HCT116 (cell line): Measurements from ENCODE around the gene ADGRA3. TPM values are rescaled to one million over a fixed set of nuclear protein-coding genes. Genes with fewer than 3 reads are reported as not detected.

Source experiments
- ATAC-seq: fragments of 200-7000 bp; cut with Tn5 transposase; 2 replicates; pipeline ENCODE4 v1.9.1; 2020; ENCODE audit warnings: mild to moderate bottlenecking, moderate library complexity
- BruUV-seq: library from RNA; stranded (reverse); fragments of 400-500 nt; replicated peaks from 2 replicates; lab custom pipeline; 2021; lab: Mats Ljungman, UMichigan
- CTCF ChIA-PET: fragments of 300-600 bp; sonication (Branson Sonifier 250); formaldehyde crosslinking; loops from one replicate; lab custom pipeline; 2021; ENCODE audit warnings: antibody characterized with exemption; lab: Charles Lee
- POLR2A ChIA-PET: fragments of 300-600, 350-600 bp; sonication (Branson Sonifier 250); formaldehyde crosslinking; loops from one replicate; lab custom pipeline; 2021; ENCODE audit warnings: antibody characterized with exemption; lab: Charles Lee
- RAD21 ChIA-PET, 2 experiments: fragments of 300-600 bp; sonication (Branson Sonifier 250); formaldehyde crosslinking; loops; one replicate each; lab custom pipeline; 2023; ENCODE audit warnings: low total read pairs in 2 of 2; ENCODE audit not compliant: uncharacterized antibody in 2 of 2, unreplicated experiment in 2 of 2, low non-redundant PET in 1 of 2; lab: Charles Lee
- DNase-seq: peaks from one replicate; pipeline ENCODE4 v3.0.0-alpha.2; 2010; ENCODE audit warnings: low read depth, low spot score
- H2AFZ ChIP-seq: fragments of 200-600 bp; shearing (Covaris generic), sonication (generic); 2 replicates; pipeline ENCODE4 v1.6.1; 2017; ENCODE audit warnings: low read depth, mixed run types, mixed read lengths, antibody characterized with exemption, low read length; ENCODE audit not compliant: poor library complexity, severe bottlenecking
- H3K27ac ChIP-seq: 2 replicates; pipeline ENCODE4 v1.5.1; 2012; ENCODE audit warnings: low read depth, low read length
- H3K27me3 ChIP-seq: fragments of 200-600 bp; sonication (generic); 2 replicates; pipeline ENCODE4 v1.6.1; 2016; ENCODE audit warnings: mixed run types, low read length, mixed read lengths; ENCODE audit not compliant: insufficient read depth
- H3K36me3 ChIP-seq, 2 experiments: fragments of 200-500 bp in 1 of 2; fragments of 200-600 bp in 1 of 2; sonication (Bioruptor generic) in 1 of 2; sonication (generic) in 1 of 2; 2 replicates each; pipeline versions ENCODE4 v1.5.1 to v1.6.1; 2014 to 2016; ENCODE audit warnings: low read length in 2 of 2, inconsistent platforms in 1 of 2, mixed read lengths in 1 of 2, mixed run types in 1 of 2; ENCODE audit not compliant: insufficient read depth in 2 of 2, control insufficient read depth in 1 of 2
- H3K4me1 ChIP-seq, 2 experiments: fragments of 200-600 bp in 1 of 2; sonication (generic) in 1 of 2; 2 replicates each; pipeline versions ENCODE4 v1.5.1 to v1.6.1; 2012 to 2017; ENCODE audit warnings: low read length in 2 of 2, inconsistent platforms in 1 of 2, mild to moderate bottlenecking in 1 of 2, mixed read lengths in 1 of 2, mixed run types in 1 of 2, moderate library complexity in 1 of 2; ENCODE audit not compliant: insufficient read depth in 2 of 2, control insufficient read depth in 1 of 2
- H3K4me2 ChIP-seq: fragments of 200-600 bp; sonication (generic); 2 replicates; pipeline ENCODE4 v1.6.1; 2017; ENCODE audit warnings: mixed run types, low read length, mixed read lengths
- H3K4me3 ChIP-seq, 2 experiments: fragments of 200-600 bp in 1 of 2; sonication (generic) in 1 of 2; replicated peaks in 1 of 2; 2 replicates each; pipeline ENCODE4 v1.5.1; 2011 to 2016; ENCODE audit warnings: low read length in 2 of 2, control low read depth in 1 of 2, low read depth in 1 of 2, mild to moderate bottlenecking in 1 of 2, mixed read lengths in 1 of 2, mixed run types in 1 of 2
- H3K79me2 ChIP-seq: fragments of 200-600 bp; sonication (generic); 2 replicates; pipeline ENCODE4 v1.6.1; 2017; ENCODE audit warnings: mild to moderate bottlenecking, mixed run types, low read length, moderate library complexity, mixed read lengths; ENCODE audit not compliant: insufficient read depth
- H3K9ac ChIP-seq: fragments of 200-600 bp; sonication (generic); 2 replicates; pipeline ENCODE4 v1.6.1; 2016; ENCODE audit warnings: low read length, mixed read lengths
- H3K9me2 ChIP-seq: fragments of 200-600 bp; sonication (generic), shearing (Covaris generic); 2 replicates; pipeline ENCODE4 v1.6.1; 2017; ENCODE audit warnings: mixed run types, mild to moderate bottlenecking, moderate library complexity; ENCODE audit not compliant: insufficient read depth
- H3K9me3 ChIP-seq, 2 experiments: fragments of 200-500 bp in 1 of 2; fragments of 200-600 bp in 1 of 2; sonication (Bioruptor generic) in 1 of 2; sonication (generic) in 1 of 2; 2 replicates each; pipeline ENCODE4 v1.6.1; 2014 to 2017; ENCODE audit warnings: low read length in 2 of 2, mixed read lengths in 2 of 2, inconsistent platforms in 1 of 2, low read depth in 1 of 2, mild to moderate bottlenecking in 1 of 2, mixed run types in 1 of 2, moderate library complexity in 1 of 2; ENCODE audit not compliant: control insufficient read depth in 1 of 2, insufficient read depth in 1 of 2
- H4K20me1 ChIP-seq: fragments of 200-600 bp; sonication (generic), shearing (Covaris generic); 2 replicates; pipeline ENCODE4 v1.6.1; 2017; ENCODE audit warnings: mixed run types, mild to moderate bottlenecking, moderate library complexity; ENCODE audit not compliant: insufficient read depth
- ATF3 ChIP-seq: IDR thresholded peaks from 2 replicates; pipeline ENCODE4 v1.6.1; 2012
- CBX3 ChIP-seq: IDR thresholded peaks from 2 replicates; pipeline ENCODE4 v1.6.1; 2012; ENCODE audit warnings: low read depth
- CEBPB ChIP-seq: IDR thresholded peaks from 2 replicates; pipeline ENCODE4 v1.6.1; 2012; ENCODE audit warnings: low read depth
- CTCF ChIP-seq, 3 experiments: fragments of 200-600 bp in 1 of 3; sonication (generic) in 1 of 3; IDR thresholded peaks in 2 of 3; conservative IDR thresholded peaks in 1 of 3; 2 replicates each; pipeline ENCODE4 v1.5.1; 2012 to 2017; ENCODE audit warnings: low read depth in 2 of 3, low read length in 2 of 3, antibody characterized with exemption in 1 of 3, borderline replicate concordance in 1 of 3, control low read depth in 1 of 3, mild to moderate bottlenecking in 1 of 3, mixed read lengths in 1 of 3, mixed run types in 1 of 3, moderate library complexity in 1 of 3; ENCODE audit not compliant: insufficient read depth in 1 of 3
- EZH2 ChIP-seq: fragments of 200-600 bp; sonication (generic); IDR thresholded peaks from 2 replicates; pipeline ENCODE4 v1.6.1; 2017; ENCODE audit warnings: antibody characterized with exemption, mixed run types
- EZH2phosphoT487 ChIP-seq: fragments of 200-600 bp; IDR thresholded peaks from 2 replicates; pipeline ENCODE4 v1.6.1; 2018; ENCODE audit warnings: antibody characterized with exemption, borderline replicate concordance
- FOSL1 ChIP-seq: IDR thresholded peaks from 2 replicates; pipeline ENCODE4 v1.6.1; 2012; ENCODE audit warnings: low read depth
- JUND ChIP-seq: IDR thresholded peaks from 2 replicates; pipeline ENCODE4 v1.6.1; 2012
- MAX ChIP-seq: IDR thresholded peaks from 2 replicates; pipeline ENCODE4 v1.6.1; 2012
- POLR2A ChIP-seq: IDR thresholded peaks from 2 replicates; pipeline ENCODE4 v1.7.0; 2011; ENCODE audit warnings: borderline replicate concordance; ENCODE audit not compliant: insufficient read depth, insufficient read length; ENCODE audit errors: extremely low read depth
- POLR2AphosphoS5 ChIP-seq: IDR thresholded peaks from 2 replicates; pipeline ENCODE4 v1.6.1; 2011; ENCODE audit warnings: mild to moderate bottlenecking, low read depth, low read length, moderate library complexity
- RAD21 ChIP-seq: IDR thresholded peaks from 2 replicates; pipeline ENCODE4 v1.6.1; 2012; ENCODE audit warnings: low read depth, mild to moderate bottlenecking
- REST ChIP-seq: IDR thresholded peaks from 2 replicates; pipeline ENCODE4 v1.6.1; 2012; ENCODE audit warnings: low read depth
- SIN3A ChIP-seq: IDR thresholded peaks from 2 replicates; pipeline ENCODE4 v1.6.1; 2012; ENCODE audit warnings: low read depth
- SP1 ChIP-seq: IDR thresholded peaks from 2 replicates; pipeline ENCODE4 v1.6.1; 2012; ENCODE audit warnings: low read depth
- TCF7L2 ChIP-seq: IDR thresholded peaks from 2 replicates; pipeline ENCODE4 v1.7.0; 2011; ENCODE audit warnings: borderline replicate concordance, inconsistent platforms; ENCODE audit not compliant: insufficient read depth, insufficient read length; ENCODE audit errors: extremely low read depth
- YY1 ChIP-seq: IDR thresholded peaks from 2 replicates; pipeline ENCODE4 v1.6.1; 2011; ENCODE audit warnings: low read length, low read depth, moderate library complexity, mild to moderate bottlenecking; ENCODE audit not compliant: insufficient replicate concordance; ENCODE audit errors: extremely low read depth
- intact Hi-C: fragments of 100-400 bp; cut with micrococcal nuclease; formaldehyde crosslinking; loops from 2 replicates; pipeline ENCODE4 v1.10.0; 2022
- total RNA-seq: library from RNA; stranded (reverse); gene quantifications from one replicate; pipeline ENCODE4 v1.2.1, GENCODE V29; 2021; ENCODE audit not compliant: unreplicated experiment

ADGRA3 gene
- total RNA-seq, 1 experiment from 2014 or later: 43.0 TPM

- POLR2A ChIA-PET: no interaction called here
- H3K9me2 ChIP-seq: no peaks in the 10 kb centered on the region
- no peak overlapping the region for H3K9ac ChIP-seq
- ATAC-seq (no peak), DNase-seq (no peak)
- no peaks in the 10 kb centered on the region for H3K36me3 ChIP-seq
- H3K9me3 ChIP-seq: no peaks in the 10 kb centered on the region
- BruUV-seq: no TSS peak
- H3K27ac ChIP-seq: no peak overlapping the region
- no peaks in the 10 kb centered on the region for H3K79me2 ChIP-seq
- TF ChIP-seq POLR2A: no peak
- TF ChIP-seq SP1: no peak
- no peak for TF ChIP-seq CBX3
- no peak for TF ChIP-seq POLR2AphosphoS5
- no peak for TF ChIP-seq CEBPB
- TF ChIP-seq CTCF (IDR thresholded peaks at IDR 0.05 in 2 of 3, conservative IDR thresholded peaks at IDR 0.05 in 1 of 3; ENCODE audit: borderline replicate concordance in 1 of 3, insufficient read depth in 1 of 3, low read depth in 2 of 3, low read length in 2 of 3): no peak
- no peak for TF ChIP-seq TCF7L2
- TF ChIP-seq JUND: no peak
- H3K4me1 ChIP-seq: no peaks in the 10 kb centered on the region
- intact Hi-C loops: no loop called here
- RAD21 ChIA-PET: no interaction called here
- H3K4me2 ChIP-seq: no peak overlapping the region
- no peaks in the 10 kb centered on the region for H4K20me1 ChIP-seq
- CTCF ChIA-PET: no interaction called here
- no peaks in the 10 kb centered on the region for H3K27me3 ChIP-seq
- no peak overlapping the region for H2AFZ ChIP-seq
- no peak overlapping the region for H3K4me3 ChIP-seq
These were observed 30.4 kb upstream of the ADGRA3 start for GRCh38 chr4:22546299-22546698.

- Histone ChIP-seq H3K79me2 (no peaks in the 10 kb centered on the region), H3K36me3 (no peaks in the 10 kb centered on the region), H2AFZ (no peak overlapping the region), H3K4me3 (no peak overlapping the region), H3K9me2 (no peaks in the 10 kb centered on the region), H3K27ac (no peak overlapping the region), H3K4me2 (no peak overlapping the region), H4K20me1 (no peaks in the 10 kb centered on the region), H3K27me3 (no peaks in the 10 kb centered on the region), H3K9me3 (peaks cover 6 to 7% of the 10 kb centered on the region in 2 experiments; a peak in 2 of 4 replicates), H3K9ac (no peak overlapping the region), H3K4me1 (no peaks in the 10 kb centered on the region)
- ATAC-seq: no peak
- intact Hi-C loops: no loop called here
- ChIA-PET CTCF (no interaction called here), RAD21 (no interaction called here), POLR2A (no interaction called here)
- DNase-seq: no peak
- BruUV-seq: no TSS peak
- TF ChIP-seq YY1 (no peak), EZH2 (no peak), CEBPB (no peak), FOSL1 (no peak), REST (no peak), MAX (no peak), SP1 (no peak), CBX3 (no peak), RAD21 (no peak), EZH2phosphoT487 (no peak), SIN3A (no peak), ATF3 (no peak)
These were observed 23.4 kb upstream of the ADGRA3 start for GRCh38 chr4:22539251-22539650.
